ENCODE data around the gene COL23A1.

The COL23A1 gene

GRCh38 chr5:178626484-178627258 is 36.5 kb upstream of the COL23A1 start, which contains the start of gene CLK4:
TSS of gene CLK4 (minus strand) at chr5:178627050. CDS start at chr5:178623416, 3,634 bp downstream.
- peak; percentile 96 for DNase-seq (ENCODE audit: low spot score)
- in situ Hi-C loops (cut with MboI; ENCODE audit: low pct_unique_long_range_greater_than_20kb, low sequenced_read_pairs, unreplicated experiment): no loop called here
- TF ChIP-seq CTCF (IDR thresholded peaks at IDR 0.05; ENCODE audit: extremely low read depth, insufficient read depth, missing control alignments): no peak

GRCh38 chr5:178625679-178626483 is 35.7 kb upstream of the COL23A1 start:
- TF ChIP-seq CTCF (IDR thresholded peaks at IDR 0.05; ENCODE audit: extremely low read depth, insufficient read depth, missing control alignments): no peak
- in situ Hi-C loops (cut with MboI; ENCODE audit: low pct_unique_long_range_greater_than_20kb, low sequenced_read_pairs, unreplicated experiment): no loop called here
- DNase-seq (ENCODE audit: low spot score): peak; percentile 13

- no peak for DNase-seq (ENCODE audit: low spot score)
- in situ Hi-C loops (cut with MboI; ENCODE audit: low pct_unique_long_range_greater_than_20kb, low sequenced_read_pairs, unreplicated experiment): no loop called here
- TF ChIP-seq CTCF (IDR thresholded peaks at IDR 0.05; ENCODE audit: extremely low read depth, insufficient read depth, missing control alignments): no peak
These were observed 34.7 kb upstream of the COL23A1 start for GRCh38 chr5:178624631-178625546.

- in situ Hi-C loops (cut with MboI; ENCODE audit: low pct_unique_long_range_greater_than_20kb, low sequenced_read_pairs, unreplicated experiment): no loop called here
- DNase-seq (ENCODE audit: low spot score): no peak
- TF ChIP-seq CTCF (IDR thresholded peaks at IDR 0.05; ENCODE audit: extremely low read depth, insufficient read depth, missing control alignments): no peak
These were observed 32.6 kb upstream of the COL23A1 start for GRCh38 chr5:178622679-178623247.

GRCh38 chr5:178619390-178619789 is 29.2 kb upstream of the COL23A1 start:
- no peak for TF ChIP-seq CTCF (IDR thresholded peaks at IDR 0.05; ENCODE audit: extremely low read depth, insufficient read depth, missing control alignments)
- no peak for DNase-seq (ENCODE audit: low spot score)
- in situ Hi-C loops (cut with MboI; ENCODE audit: low pct_unique_long_range_greater_than_20kb, low sequenced_read_pairs, unreplicated experiment): no loop called here

GRCh38 chr5:178612299-178612698 is 22.1 kb upstream of the COL23A1 start:
- no peak for DNase-seq (ENCODE audit: low spot score)
- TF ChIP-seq CTCF (IDR thresholded peaks at IDR 0.05; ENCODE audit: extremely low read depth, insufficient read depth, missing control alignments): no peak
- in situ Hi-C loops (cut with MboI; ENCODE audit: low pct_unique_long_range_greater_than_20kb, low sequenced_read_pairs, unreplicated experiment): no loop called here

All from GM13977 (cell line).